ENCODE results near the gene ANGPTL8.

DNA sequence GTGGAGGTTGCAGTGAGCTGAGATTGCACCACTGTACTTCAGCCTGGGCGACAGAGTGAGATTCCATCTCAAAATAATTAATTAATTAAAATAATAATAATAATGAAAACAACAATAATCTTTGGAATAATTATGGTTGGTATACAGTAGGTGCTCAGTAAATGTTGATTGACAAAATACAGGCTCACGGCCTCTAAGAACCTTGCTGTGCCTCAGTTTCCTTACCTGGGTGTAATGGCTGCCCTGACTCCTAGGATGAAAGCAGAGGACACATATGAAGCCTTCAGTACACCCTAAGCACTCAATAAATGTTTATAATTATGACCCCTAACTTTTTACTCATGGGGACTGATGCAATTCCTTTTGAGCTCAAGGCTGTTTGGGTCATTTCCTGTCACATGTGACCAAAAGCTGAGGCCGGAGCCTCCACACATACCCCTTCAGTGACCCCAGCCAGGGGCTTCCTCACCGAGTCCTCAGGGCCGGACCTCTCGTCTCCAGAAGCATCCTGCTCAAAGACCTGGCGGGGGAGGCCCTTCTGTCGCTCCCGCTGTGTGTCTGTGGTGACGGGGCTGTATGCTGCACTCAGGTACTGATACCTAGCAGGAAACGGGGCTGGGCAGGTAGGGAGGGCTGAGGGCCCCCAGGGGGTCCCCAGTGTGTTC is 12.4 kb downstream of the ANGPTL8 start:
- TF ChIP-seq KDM3A (CRISPR knock-in tag; IDR thresholded peaks at IDR 0.05; ENCODE audit: low read depth) (no peak), ZNF749 (CRISPR knock-in tag; IDR thresholded peaks at IDR 0.05; ENCODE audit: borderline replicate concordance) (no peak), POLR2AphosphoS5 (IDR thresholded peaks at IDR 0.05; ENCODE audit: low read depth, low read length) (no peak), EP300 (IDR thresholded peaks at IDR 0.05; ENCODE audit: low read depth in 2 of 2, low read length in 2 of 2) (no peak), EP300 (CRISPR knock-in tag; IDR thresholded peaks at IDR 0.05; ENCODE audit: borderline replicate concordance) (no peak), SSRP1 (CRISPR knock-in tag; IDR thresholded peaks at IDR 0.05) (no peak), GATAD2A (CRISPR knock-in tag; IDR thresholded peaks at IDR 0.05) (no peak), MXI1 (IDR thresholded peaks at IDR 0.05; ENCODE audit: borderline replicate concordance, low read depth, low read length) (no peak), REPIN1 (CRISPR knock-in tag; IDR thresholded peaks at IDR 0.05; ENCODE audit: borderline replicate concordance, low read depth) (no peak), TGIF2 (CRISPR knock-in tag; IDR thresholded peaks at IDR 0.05) (no peak), ZNF343 (CRISPR knock-in tag; IDR thresholded peaks at IDR 0.05) (no peak)
- TF ChIP-seq, protein P1, sequence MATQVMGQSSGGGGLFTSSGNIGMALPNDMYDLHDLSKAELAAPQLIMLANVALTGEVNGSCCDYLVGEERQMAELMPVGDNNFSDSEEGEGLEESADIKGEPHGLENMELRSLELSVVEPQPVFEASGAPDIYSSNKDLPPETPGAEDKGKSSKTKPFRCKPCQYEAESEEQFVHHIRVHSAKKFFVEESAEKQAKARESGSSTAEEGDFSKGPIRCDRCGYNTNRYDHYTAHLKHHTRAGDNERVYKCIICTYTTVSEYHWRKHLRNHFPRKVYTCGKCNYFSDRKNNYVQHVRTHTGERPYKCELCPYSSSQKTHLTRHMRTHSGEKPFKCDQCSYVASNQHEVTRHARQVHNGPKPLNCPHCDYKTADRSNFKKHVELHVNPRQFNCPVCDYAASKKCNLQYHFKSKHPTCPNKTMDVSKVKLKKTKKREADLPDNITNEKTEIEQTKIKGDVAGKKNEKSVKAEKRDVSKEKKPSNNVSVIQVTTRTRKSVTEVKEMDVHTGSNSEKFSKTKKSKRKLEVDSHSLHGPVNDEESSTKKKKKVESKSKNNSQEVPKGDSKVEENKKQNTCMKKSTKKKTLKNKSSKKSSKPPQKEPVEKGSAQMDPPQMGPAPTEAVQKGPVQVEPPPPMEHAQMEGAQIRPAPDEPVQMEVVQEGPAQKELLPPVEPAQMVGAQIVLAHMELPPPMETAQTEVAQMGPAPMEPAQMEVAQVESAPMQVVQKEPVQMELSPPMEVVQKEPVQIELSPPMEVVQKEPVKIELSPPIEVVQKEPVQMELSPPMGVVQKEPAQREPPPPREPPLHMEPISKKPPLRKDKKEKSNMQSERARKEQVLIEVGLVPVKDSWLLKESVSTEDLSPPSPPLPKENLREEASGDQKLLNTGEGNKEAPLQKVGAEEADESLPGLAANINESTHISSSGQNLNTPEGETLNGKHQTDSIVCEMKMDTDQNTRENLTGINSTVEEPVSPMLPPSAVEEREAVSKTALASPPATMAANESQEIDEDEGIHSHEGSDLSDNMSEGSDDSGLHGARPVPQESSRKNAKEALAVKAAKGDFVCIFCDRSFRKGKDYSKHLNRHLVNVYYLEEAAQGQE (IDR thresholded peaks at IDR 0.05; ENCODE audit: borderline replicate concordance in 1 of 2, low read depth in 1 of 2, low read length in 2 of 2): no peak
- TF ChIP-seq, protein P2, sequence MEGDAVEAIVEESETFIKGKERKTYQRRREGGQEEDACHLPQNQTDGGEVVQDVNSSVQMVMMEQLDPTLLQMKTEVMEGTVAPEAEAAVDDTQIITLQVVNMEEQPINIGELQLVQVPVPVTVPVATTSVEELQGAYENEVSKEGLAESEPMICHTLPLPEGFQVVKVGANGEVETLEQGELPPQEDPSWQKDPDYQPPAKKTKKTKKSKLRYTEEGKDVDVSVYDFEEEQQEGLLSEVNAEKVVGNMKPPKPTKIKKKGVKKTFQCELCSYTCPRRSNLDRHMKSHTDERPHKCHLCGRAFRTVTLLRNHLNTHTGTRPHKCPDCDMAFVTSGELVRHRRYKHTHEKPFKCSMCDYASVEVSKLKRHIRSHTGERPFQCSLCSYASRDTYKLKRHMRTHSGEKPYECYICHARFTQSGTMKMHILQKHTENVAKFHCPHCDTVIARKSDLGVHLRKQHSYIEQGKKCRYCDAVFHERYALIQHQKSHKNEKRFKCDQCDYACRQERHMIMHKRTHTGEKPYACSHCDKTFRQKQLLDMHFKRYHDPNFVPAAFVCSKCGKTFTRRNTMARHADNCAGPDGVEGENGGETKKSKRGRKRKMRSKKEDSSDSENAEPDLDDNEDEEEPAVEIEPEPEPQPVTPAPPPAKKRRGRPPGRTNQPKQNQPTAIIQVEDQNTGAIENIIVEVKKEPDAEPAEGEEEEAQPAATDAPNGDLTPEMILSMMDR (CRISPR knock-in tag; IDR thresholded peaks at IDR 0.05): no peak
- TF ChIP-seq, protein P3, sequence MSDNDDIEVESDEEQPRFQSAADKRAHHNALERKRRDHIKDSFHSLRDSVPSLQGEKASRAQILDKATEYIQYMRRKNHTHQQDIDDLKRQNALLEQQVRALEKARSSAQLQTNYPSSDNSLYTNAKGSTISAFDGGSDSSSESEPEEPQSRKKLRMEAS (IDR thresholded peaks at IDR 0.05): no peak
- TF ChIP-seq, protein P4, sequence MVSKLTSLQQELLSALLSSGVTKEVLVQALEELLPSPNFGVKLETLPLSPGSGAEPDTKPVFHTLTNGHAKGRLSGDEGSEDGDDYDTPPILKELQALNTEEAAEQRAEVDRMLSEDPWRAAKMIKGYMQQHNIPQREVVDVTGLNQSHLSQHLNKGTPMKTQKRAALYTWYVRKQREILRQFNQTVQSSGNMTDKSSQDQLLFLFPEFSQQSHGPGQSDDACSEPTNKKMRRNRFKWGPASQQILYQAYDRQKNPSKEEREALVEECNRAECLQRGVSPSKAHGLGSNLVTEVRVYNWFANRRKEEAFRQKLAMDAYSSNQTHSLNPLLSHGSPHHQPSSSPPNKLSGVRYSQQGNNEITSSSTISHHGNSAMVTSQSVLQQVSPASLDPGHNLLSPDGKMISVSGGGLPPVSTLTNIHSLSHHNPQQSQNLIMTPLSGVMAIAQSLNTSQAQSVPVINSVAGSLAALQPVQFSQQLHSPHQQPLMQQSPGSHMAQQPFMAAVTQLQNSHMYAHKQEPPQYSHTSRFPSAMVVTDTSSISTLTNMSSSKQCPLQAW (CRISPR knock-in tag; IDR thresholded peaks at IDR 0.05): no peak

Measured in HepG2 (cell line).